Neural progenitor cell (in vitro differentiated cells): Measurements from ENCODE around the gene RPS6KA1. TPM values are rescaled to one million over a fixed set of nuclear protein-coding genes. Genes with fewer than 3 reads are reported as not detected.

Source experiments
- DNase-seq: peaks from one replicate; pipeline ENCODE4 v3.0.0-alpha.2; 2016; ENCODE audit warnings: low spot score
- H2AFZ ChIP-seq: fragments of 200-600 bp; sonication (generic); replicated peaks from 2 replicates; pipeline ENCODE4 v1.6.1; 2016; ENCODE audit warnings: antibody characterized with exemption
- H3F3A ChIP-seq: fragments of 200-600 bp; sonication (generic); 2 replicates; pipeline ENCODE4 v1.6.1; 2016; ENCODE audit warnings: antibody characterized with exemption, low read depth
- H3K27ac ChIP-seq: fragments of 200-600 bp; sonication (generic); 2 replicates; pipeline ENCODE4 v1.5.1; 2016; ENCODE audit warnings: mild to moderate bottlenecking
- H3K27me3 ChIP-seq: fragments of 200-600 bp; sonication (generic); 2 replicates; pipeline ENCODE4 v1.6.1; 2016; ENCODE audit warnings: mild to moderate bottlenecking, moderate library complexity
- H3K36me3 ChIP-seq: fragments of 200-600 bp; sonication (generic); 2 replicates; pipeline ENCODE4 v1.5.1; 2016
- H3K4me1 ChIP-seq: fragments of 200-600 bp; sonication (generic); 2 replicates; pipeline ENCODE4 v1.6.1; 2016; ENCODE audit warnings: mixed run types
- H3K4me2 ChIP-seq: fragments of 200-600 bp; sonication (generic); 2 replicates; pipeline ENCODE4 v1.6.1; 2016
- H3K4me3 ChIP-seq: fragments of 200-600 bp; sonication (generic); 2 replicates; pipeline ENCODE4 v1.5.1; 2016
- H3K79me2 ChIP-seq: fragments of 200-600 bp; sonication (generic); 2 replicates; pipeline ENCODE4 v1.6.1; 2016; ENCODE audit warnings: low read depth
- H3K9ac ChIP-seq: fragments of 200-600 bp; sonication (generic); 2 replicates; pipeline ENCODE4 v1.6.1; 2016
- H3K9me3 ChIP-seq: fragments of 200-600 bp; sonication (generic); 2 replicates; pipeline ENCODE4 v1.5.1; 2016; ENCODE audit warnings: low read depth
- H4K20me1 ChIP-seq: fragments of 200-600 bp; sonication (generic); 2 replicates; pipeline ENCODE4 v1.6.1; 2016; ENCODE audit warnings: low read depth
- H3K27ac Mint-ChIP-seq: 3 replicates; pipeline ENCODE4 v1.8.0; 2021; ENCODE audit warnings: mixed read lengths
- H3K27me3 Mint-ChIP-seq: 2 replicates; pipeline ENCODE4 v1.8.0; 2022; ENCODE audit warnings: low read depth, mild to moderate bottlenecking, inconsistent platforms, moderate library complexity, mixed read lengths; ENCODE audit not compliant: insufficient read depth
- H3K36me3 Mint-ChIP-seq: 3 replicates; pipeline ENCODE4 v1.8.0; 2021; ENCODE audit warnings: mixed read lengths
- H3K4me1 Mint-ChIP-seq: 3 replicates; pipeline ENCODE4 v1.8.0; 2021; ENCODE audit warnings: mixed read lengths
- H3K4me3 Mint-ChIP-seq: 3 replicates; pipeline ENCODE4 v1.8.0; 2021; ENCODE audit warnings: mild to moderate bottlenecking, moderate library complexity, mixed read lengths
- H3K9me3 Mint-ChIP-seq: 3 replicates; pipeline ENCODE4 v1.8.0; 2020; ENCODE audit warnings: mixed read lengths
- CTCF ChIP-seq: fragments of 200-600 bp; sonication (generic); IDR thresholded peaks from 2 replicates; pipeline ENCODE4 v1.5.1; 2017; ENCODE audit warnings: antibody characterized with exemption, mild to moderate bottlenecking
- EZH2 ChIP-seq: fragments of 200-600 bp; sonication (generic); IDR thresholded peaks from 2 replicates; pipeline ENCODE4 v1.6.1; 2017; ENCODE audit warnings: antibody characterized with exemption, mild to moderate bottlenecking, moderate library complexity
- EZH2phosphoT487 ChIP-seq: fragments of 200-600 bp; sonication (generic); IDR thresholded peaks from 2 replicates; pipeline ENCODE4 v1.6.1; 2017; ENCODE audit warnings: antibody characterized with exemption
- total RNA-seq: library from RNA; depleted of rRNA; stranded (reverse); fragments of >200 nt; gene quantifications from 2 replicates; pipeline ENCODE4 v1.2.3, GENCODE V29; 2015; ENCODE audit warnings: low replicate concordance

RPS6KA1 gene
- total RNA-seq, 1 donor from 2014 or later = 18.7 TPM

DNA sequence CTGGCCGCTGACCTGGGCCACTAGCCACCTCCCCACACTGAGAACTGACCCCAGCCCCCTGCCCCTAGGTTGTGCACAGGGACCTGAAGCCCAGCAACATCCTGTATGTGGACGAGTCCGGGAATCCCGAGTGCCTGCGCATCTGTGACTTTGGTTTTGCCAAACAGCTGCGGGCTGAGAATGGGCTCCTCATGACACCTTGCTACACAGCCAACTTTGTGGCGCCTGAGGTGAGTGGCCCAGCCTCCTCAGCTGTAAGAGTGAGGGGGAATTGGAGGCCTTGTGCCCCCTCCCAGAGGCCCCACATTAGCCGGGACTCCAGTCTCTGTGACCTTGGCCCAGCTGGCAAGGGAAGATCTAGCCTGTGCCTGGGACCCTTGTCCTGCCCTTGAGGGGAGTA is 41.8 kb downstream of the RPS6KA1 start:
- no peak overlapping the region for H3K4me3 ChIP-seq
- H2AFZ ChIP-seq = no peak overlapping the region
- no peaks in the 10 kb centered on the region for H3K36me3 ChIP-seq
- TF ChIP-seq CTCF (no peak), EZH2phosphoT487 (no peak), EZH2 (no peak)
- H3K27ac ChIP-seq = no peak overlapping the region
- H3K79me2 ChIP-seq = no peaks in the 10 kb centered on the region
- H3K4me1 ChIP-seq = no peaks in the 10 kb centered on the region
- no peaks in the 10 kb centered on the region for H3F3A ChIP-seq
- Mint-ChIP-seq H3K4me3 (no peak overlapping the region), H3K27me3 (peaks cover 2% of the 10 kb centered on the region), H3K36me3 (peaks cover 4% of the 10 kb centered on the region), H3K9me3 (no peaks in the 10 kb centered on the region), H3K4me1 (no peaks in the 10 kb centered on the region), H3K27ac (no peak overlapping the region)
- no peaks in the 10 kb centered on the region for H4K20me1 ChIP-seq
- no peak for DNase-seq
- no peaks in the 10 kb centered on the region for H3K9me3 ChIP-seq
- H3K4me2 ChIP-seq = no peak overlapping the region
- H3K27me3 ChIP-seq = no peaks in the 10 kb centered on the region
- H3K9ac ChIP-seq = no peak overlapping the region

GRCh38 chr1:26574018-26574417 is 44.5 kb downstream of the RPS6KA1 start:
- no peak overlapping the region for H3K4me3 Mint-ChIP-seq

DNA sequence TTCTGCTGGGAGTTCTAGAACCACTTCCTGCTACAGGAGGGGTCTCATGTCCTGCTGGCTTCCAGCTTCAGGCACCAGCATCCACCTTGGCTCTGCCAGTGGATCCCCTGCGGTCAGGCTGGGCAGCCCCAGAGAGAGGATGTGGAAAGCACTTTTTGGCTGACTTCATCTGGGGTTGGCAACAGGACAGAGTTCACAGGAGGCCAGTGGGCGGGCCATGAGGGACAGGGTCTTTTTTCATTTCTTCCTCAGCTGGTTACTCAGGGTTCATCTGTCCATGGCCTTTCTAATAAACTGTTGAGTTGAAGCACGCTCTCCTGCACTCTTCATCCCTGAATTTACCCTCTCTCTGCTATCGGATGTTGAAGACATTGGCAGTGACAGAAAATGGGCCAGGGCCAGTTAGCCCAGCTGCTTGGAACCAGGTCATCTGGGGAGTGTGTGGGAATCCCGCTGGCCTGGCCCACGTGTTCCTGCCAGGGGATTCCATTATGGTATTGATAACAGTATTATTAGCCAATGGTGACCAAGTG is 45.2 kb downstream of the RPS6KA1 start:
- H3K4me3 Mint-ChIP-seq = no peak overlapping the region
- no peak overlapping the region for H3K4me3 ChIP-seq
- peaks cover 1% of the 10 kb centered on the region for H3K36me3 Mint-ChIP-seq
- H2AFZ ChIP-seq = no peak overlapping the region
- H4K20me1 ChIP-seq = no peaks in the 10 kb centered on the region
- H3K9me3 Mint-ChIP-seq = no peaks in the 10 kb centered on the region
- H3K4me1 ChIP-seq = no peaks in the 10 kb centered on the region
- H3K4me2 ChIP-seq = no peak overlapping the region
- no peaks in the 10 kb centered on the region for H3K79me2 ChIP-seq
- H3K9ac ChIP-seq = no peak overlapping the region
- H3K27ac Mint-ChIP-seq = peak overlapping the region; percentile 78
- H3F3A ChIP-seq = no peaks in the 10 kb centered on the region
- no peak for DNase-seq
- H3K27me3 Mint-ChIP-seq = peaks cover 2% of the 10 kb centered on the region
- no peak for TF ChIP-seq EZH2phosphoT487
- TF ChIP-seq CTCF = no peak
- no peak for TF ChIP-seq EZH2
- no peak overlapping the region for H3K27ac ChIP-seq
- H3K36me3 ChIP-seq = no peaks in the 10 kb centered on the region
- H3K9me3 ChIP-seq = no peaks in the 10 kb centered on the region
- H3K27me3 ChIP-seq = no peaks in the 10 kb centered on the region
- H3K4me1 Mint-ChIP-seq = no peaks in the 10 kb centered on the region

More at GRCh38 chr1:26574018-26574417, 44.5 kb downstream of the RPS6KA1 start:
- no peaks in the 10 kb centered on the region for H3K4me1 ChIP-seq
- H3F3A ChIP-seq = no peaks in the 10 kb centered on the region
- no peaks in the 10 kb centered on the region for H3K36me3 ChIP-seq
- H3K4me1 Mint-ChIP-seq = no peaks in the 10 kb centered on the region
- no peak overlapping the region for H3K4me3 ChIP-seq
- H3K27ac ChIP-seq = no peak overlapping the region
- H3K9me3 ChIP-seq = no peaks in the 10 kb centered on the region
- no peaks in the 10 kb centered on the region for H3K79me2 ChIP-seq
- no peak overlapping the region for H3K27ac Mint-ChIP-seq
- DNase-seq = no peak
- H3K27me3 Mint-ChIP-seq = peaks cover 2% of the 10 kb centered on the region
- no peaks in the 10 kb centered on the region for H4K20me1 ChIP-seq
- H3K27me3 ChIP-seq = no peaks in the 10 kb centered on the region
- H3K9me3 Mint-ChIP-seq = no peaks in the 10 kb centered on the region
- no peak overlapping the region for H2AFZ ChIP-seq
- no peak overlapping the region for H3K9ac ChIP-seq
- TF ChIP-seq EZH2 (no peak), CTCF (no peak), EZH2phosphoT487 (no peak)
- H3K36me3 Mint-ChIP-seq = peaks cover 1% of the 10 kb centered on the region
- H3K4me2 ChIP-seq = no peak overlapping the region
